Endothelial cell of umbilical vein (primary cell): ENCODE results near the gene RPL15. TPM values are rescaled to one million over a fixed set of nuclear protein-coding genes. Genes with fewer than 3 reads are reported as not detected.

Experiments used
- BruUV-seq: library from RNA; stranded (reverse); fragments of 400-500 nt; replicated peaks from 2 replicates; lab custom pipeline; 2021; lab: Mats Ljungman, UMichigan
- CTCF ChIA-PET: fragments of 300-600, 350-600 bp; sonication (Branson Sonifier 250); formaldehyde crosslinking; loops from one replicate; lab custom pipeline; 2021; ENCODE audit warnings: antibody characterized with exemption, inconsistent platforms; lab: Charles Lee
- POLR2A ChIA-PET: fragments of 300-600, 350-600 bp; sonication (Branson Sonifier 250); formaldehyde crosslinking; loops from one replicate; lab custom pipeline; 2021; ENCODE audit warnings: antibody characterized with exemption, inconsistent platforms; lab: Charles Lee
- DNase-seq: peaks from one replicate; pipeline ENCODE4 v3.0.0-alpha.2; 2011; ENCODE audit warnings: low read depth, low spot score
- FAIRE-seq: peaks from 2 replicates; lab custom pipeline; 2011; peaks lifted over from hg19 to GRCh38; lab: Jason Lieb, UNC
- H2AFZ ChIP-seq: 2 replicates; pipeline ENCODE4 v1.6.0; 2012; ENCODE audit warnings: low read depth, low read length, control low read depth, inconsistent platforms
- H3K27ac ChIP-seq: 2 replicates; pipeline ENCODE4 v1.5.1; 2011; ENCODE audit warnings: low read depth, mild to moderate bottlenecking, control low read depth, low read length, moderate library complexity; ENCODE audit not compliant: insufficient read depth
- H3K27me3 ChIP-seq, 2 experiments: 2 replicates each; pipeline versions ENCODE4 v1.6.0 to v1.6.1; 2011; ENCODE audit warnings: low read length in 2 of 2, mixed read lengths in 1 of 2; ENCODE audit not compliant: control insufficient read depth in 2 of 2, insufficient read depth in 2 of 2
- H3K36me3 ChIP-seq, 2 experiments: 2 replicates in 1 of 2; 3 replicates in 1 of 2; pipeline ENCODE4 v1.5.1; 2011; ENCODE audit warnings: low read length in 2 of 2, mild to moderate bottlenecking in 1 of 2, moderate library complexity in 1 of 2; ENCODE audit not compliant: control insufficient read depth in 2 of 2, insufficient read depth in 2 of 2; ENCODE audit errors: extremely low read depth in 1 of 2
- H3K4me1 ChIP-seq: 3 replicates; pipeline ENCODE4 v1.5.1; 2011; ENCODE audit warnings: mild to moderate bottlenecking, low read length; ENCODE audit not compliant: control insufficient read depth, insufficient read depth; ENCODE audit errors: extremely low read depth
- H3K4me2 ChIP-seq: 2 replicates; pipeline ENCODE4 v1.6.1; 2011; ENCODE audit warnings: low read length, control low read depth, mixed read lengths; ENCODE audit not compliant: insufficient read depth
- H3K4me3 ChIP-seq, 3 experiments: fragments of 200-600 bp in 1 of 3; sonication (generic), shearing (Covaris generic) in 1 of 3; replicated peaks in 1 of 3; 2 replicates each; pipeline ENCODE4 v1.5.1; 2011 to 2016; ENCODE audit warnings: control low read depth in 3 of 3, low read length in 3 of 3, mild to moderate bottlenecking in 2 of 3, inconsistent platforms in 1 of 3, low read depth in 1 of 3, moderate library complexity in 1 of 3; ENCODE audit not compliant: insufficient read depth in 1 of 3
- H3K79me2 ChIP-seq: 2 replicates; pipeline ENCODE4 v1.6.0; 2012; ENCODE audit warnings: low read length, inconsistent platforms; ENCODE audit not compliant: control insufficient read depth, insufficient read depth
- H3K9ac ChIP-seq: replicated peaks from 2 replicates; pipeline ENCODE3; 2011; ENCODE audit warnings: low read length, control low read depth; ENCODE audit not compliant: insufficient read depth; ENCODE audit errors: extremely low read depth
- H3K9me1 ChIP-seq: replicated peaks from 3 replicates; pipeline ENCODE4 v1.6.0; 2011; ENCODE audit warnings: mild to moderate bottlenecking, low read length; ENCODE audit not compliant: control insufficient read depth, insufficient read depth; ENCODE audit errors: extremely low read depth
- H3K9me3 ChIP-seq: replicated peaks from 2 replicates; pipeline ENCODE4 v1.5.1; 2012; ENCODE audit warnings: low read length, inconsistent platforms; ENCODE audit not compliant: control insufficient read depth, insufficient read depth
- H4K20me1 ChIP-seq: replicated peaks from 2 replicates; pipeline ENCODE3; 2011; ENCODE audit warnings: mild to moderate bottlenecking, low read length; ENCODE audit not compliant: control insufficient read depth, insufficient read depth; ENCODE audit errors: extremely low read depth
- EZH2 ChIP-seq: IDR thresholded peaks from 2 replicates; pipeline ENCODE4 v1.6.1; 2012; ENCODE audit warnings: borderline replicate concordance, low read depth, mild to moderate bottlenecking, moderate library complexity, low read length, inconsistent platforms; ENCODE audit not compliant: severe bottlenecking
- FOS ChIP-seq: IDR thresholded peaks from 2 replicates; pipeline ENCODE4 v1.6.1; 2011; ENCODE audit warnings: mild to moderate bottlenecking, low read length, moderate library complexity, borderline replicate concordance; ENCODE audit not compliant: insufficient read depth
- GATA2 ChIP-seq: IDR thresholded peaks from 2 replicates; pipeline ENCODE4 v1.7.0; 2011; ENCODE audit warnings: low read depth, mild to moderate bottlenecking, moderate library complexity, mixed read lengths, low read length; ENCODE audit not compliant: insufficient read length, insufficient read depth
- JUN ChIP-seq: IDR thresholded peaks from 2 replicates; pipeline ENCODE4 v1.6.1; 2011; ENCODE audit warnings: borderline replicate concordance, low read depth; ENCODE audit not compliant: insufficient read length, insufficient read depth
- MYC ChIP-seq: IDR thresholded peaks from one replicate; pipeline ENCODE4 v1.6.1; 2011; ENCODE audit warnings: mild to moderate bottlenecking, low read depth, low read length
- POLR2A ChIP-seq: IDR thresholded peaks from 2 replicates; pipeline ENCODE4 v1.6.1; 2012; ENCODE audit warnings: low read depth, mild to moderate bottlenecking, control low read depth, low read length
- POLR2AphosphoS5 ChIP-seq: IDR thresholded peaks from 2 replicates; pipeline ENCODE4 v1.6.1; 2012; ENCODE audit warnings: low read depth, mild to moderate bottlenecking, control low read depth, low read length, moderate library complexity; ENCODE audit not compliant: insufficient read depth
- dilution Hi-C: fragments of 300-500 bp; cut with MboI; formaldehyde crosslinking; loops from one replicate; pipeline ENCODE4 v1.15.0; 2019; ENCODE audit warnings: low sequenced_read_pairs; ENCODE audit not compliant: extremely low pct_ligation_motif_present
- intact Hi-C: fragments of 100-400 bp; cut with micrococcal nuclease; formaldehyde crosslinking; loops from one replicate; pipeline ENCODE4 v1.10.0; 2022
- polyA plus RNA-seq, 4 experiments: library from polyadenylated mRNA; depleted of rRNA in 3 of 4; stranded (reverse) in 3 of 4; unstranded in 1 of 4; fragments of >200 nt; gene quantifications; 2 replicates each; pipeline versions ENCODE4 v1.2.1 to v1.2.3, GENCODE V29; 2011 to 2012; ENCODE audit warnings: missing spikeins in 1 of 4
- total RNA-seq: library from RNA; stranded (reverse); gene quantifications from 2 replicates; pipeline ENCODE4 v1.2.3, GENCODE V29; 2021
- TF ChIP-seq, protein P1 (sequence below): IDR thresholded peaks from 2 replicates; pipeline ENCODE4 v1.6.1; 2011; ENCODE audit not compliant: insufficient read depth, insufficient read length
- TF ChIP-seq, protein P2 (sequence below), 2 donors: IDR thresholded peaks; 1 replicate in 1 of 2; 2 replicates in 1 of 2; pipeline ENCODE4 v1.5.1; 2011; ENCODE audit warnings: low read length in 2 of 2, mild to moderate bottlenecking in 2 of 2, moderate library complexity in 2 of 2, control low read depth in 1 of 2, inconsistent platforms in 1 of 2, low read depth in 1 of 2; ENCODE audit not compliant: insufficient read depth in 1 of 2; ENCODE audit errors: extremely low read depth in 1 of 2

RPL15 gene
- total and polyA plus RNA-seq, 2 donors (not counting 3 experiments of a cell fraction or from before 2014, with no cell fraction given), result 1,901 to 5,777 TPM

DNA sequence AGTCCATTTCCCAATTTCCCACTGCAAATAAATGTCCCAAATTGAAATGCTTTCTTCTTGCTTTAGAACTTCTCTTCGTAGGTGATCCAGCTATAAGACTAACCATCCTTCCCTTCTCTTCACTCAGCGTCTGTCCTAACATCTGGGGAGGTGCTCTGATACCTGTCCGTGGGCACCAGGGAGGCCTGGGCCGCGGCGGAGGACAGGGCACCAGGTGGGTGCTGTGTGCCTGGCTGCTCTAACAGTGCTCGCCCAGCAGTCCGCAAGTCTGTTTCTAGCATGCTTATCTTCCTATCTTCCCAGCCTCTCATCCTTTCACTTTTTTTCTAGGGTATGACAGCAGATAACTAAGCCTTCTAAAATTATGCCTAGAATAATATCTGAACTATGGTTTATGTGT lies 37.4 kb upstream of the RPL15 start:
- no peak for FAIRE-seq
- BruUV-seq, result no TSS peak
- Histone ChIP-seq H4K20me1 (peaks cover 8% of the 10 kb centered on the region), H3K9me3 (no peaks in the 10 kb centered on the region), H3K9ac (no peak overlapping the region), H2AFZ (no peak overlapping the region), H3K4me3 (no peak overlapping the region), H3K36me3 (peaks cover 0 to 2% of the 10 kb centered on the region in 2 experiments), H3K4me1 (peaks cover 36% of the 10 kb centered on the region), H3K4me2 (no peak overlapping the region), H3K27me3 (no peaks in the 10 kb centered on the region), H3K27ac (no peak overlapping the region), H3K9me1 (no peaks in the 10 kb centered on the region), H3K79me2 (peaks cover 29% of the 10 kb centered on the region)
- intact Hi-C loops (loop anchor here (5.0 kb wide), 3 partner anchors 137 to 697 kb away; partner anchors contain the start of gene UBE2E2), dilution Hi-C loops (no loop called here)
- CTCF ChIA-PET, result interaction anchor here (2.8 to 5.6 kb wide), 2 partner anchors 9 to 45 kb away, joined by 7 to 29 read pairs; no protein-coding TSS in a partner anchor
- POLR2A ChIA-PET, result no interaction called here
- TF ChIP-seq, protein P1, sequence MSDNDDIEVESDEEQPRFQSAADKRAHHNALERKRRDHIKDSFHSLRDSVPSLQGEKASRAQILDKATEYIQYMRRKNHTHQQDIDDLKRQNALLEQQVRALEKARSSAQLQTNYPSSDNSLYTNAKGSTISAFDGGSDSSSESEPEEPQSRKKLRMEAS, result no peak
- TF ChIP-seq JUN, result no peak
- TF ChIP-seq, protein P2, sequence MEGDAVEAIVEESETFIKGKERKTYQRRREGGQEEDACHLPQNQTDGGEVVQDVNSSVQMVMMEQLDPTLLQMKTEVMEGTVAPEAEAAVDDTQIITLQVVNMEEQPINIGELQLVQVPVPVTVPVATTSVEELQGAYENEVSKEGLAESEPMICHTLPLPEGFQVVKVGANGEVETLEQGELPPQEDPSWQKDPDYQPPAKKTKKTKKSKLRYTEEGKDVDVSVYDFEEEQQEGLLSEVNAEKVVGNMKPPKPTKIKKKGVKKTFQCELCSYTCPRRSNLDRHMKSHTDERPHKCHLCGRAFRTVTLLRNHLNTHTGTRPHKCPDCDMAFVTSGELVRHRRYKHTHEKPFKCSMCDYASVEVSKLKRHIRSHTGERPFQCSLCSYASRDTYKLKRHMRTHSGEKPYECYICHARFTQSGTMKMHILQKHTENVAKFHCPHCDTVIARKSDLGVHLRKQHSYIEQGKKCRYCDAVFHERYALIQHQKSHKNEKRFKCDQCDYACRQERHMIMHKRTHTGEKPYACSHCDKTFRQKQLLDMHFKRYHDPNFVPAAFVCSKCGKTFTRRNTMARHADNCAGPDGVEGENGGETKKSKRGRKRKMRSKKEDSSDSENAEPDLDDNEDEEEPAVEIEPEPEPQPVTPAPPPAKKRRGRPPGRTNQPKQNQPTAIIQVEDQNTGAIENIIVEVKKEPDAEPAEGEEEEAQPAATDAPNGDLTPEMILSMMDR (IDR thresholded peaks at IDR 0.05; ENCODE audit: extremely low read depth in 1 of 2, insufficient read depth in 1 of 2, low read depth in 1 of 2, low read length in 2 of 2), result no peak
- no peak for TF ChIP-seq POLR2A
- no peak for TF ChIP-seq FOS
- no peak for TF ChIP-seq GATA2
- no peak for TF ChIP-seq POLR2AphosphoS5
- no peak for TF ChIP-seq EZH2
- no peak for TF ChIP-seq MYC
- no peak for DNase-seq
